WTC11 (cell line): ENCODE measurements around the gene TIGD1. TPM values are rescaled to one million over a fixed set of nuclear protein-coding genes. Genes with fewer than 3 reads are reported as not detected.

Experiments used
- ATAC-seq: fragments of 200-7000 bp; cut with Tn5 transposase; 2 replicates; pipeline ENCODE4 v1.10.0; 2021; ENCODE audit warnings: mild to moderate bottlenecking, moderate library complexity
- CTCF ChIA-PET: fragments of 300-600 bp; sonication (Branson Sonifier 250); formaldehyde crosslinking; loops from one replicate; lab custom pipeline; 2021; ENCODE audit warnings: antibody characterized with exemption; lab: Charles Lee
- POLR2A ChIA-PET: fragments of 350-600 bp; sonication (Branson Sonifier 250); formaldehyde crosslinking; loops from one replicate; lab custom pipeline; 2021; ENCODE audit warnings: antibody characterized with exemption; lab: Charles Lee
- DNase-seq: peaks from one replicate; pipeline ENCODE4 v3.0.0; 2021; ENCODE audit warnings: low spot score
- H3K27ac Mint-ChIP-seq: 2 replicates; pipeline ENCODE4 v1.8.0; 2021; ENCODE audit warnings: mixed read lengths
- H3K27me3 Mint-ChIP-seq: 2 replicates; pipeline ENCODE4 v1.8.0; 2021; ENCODE audit warnings: low read depth, mild to moderate bottlenecking, moderate library complexity, mixed read lengths
- H3K36me3 Mint-ChIP-seq: 2 replicates; pipeline ENCODE4 v1.8.0; 2021; ENCODE audit warnings: mixed read lengths
- H3K4me1 Mint-ChIP-seq: 2 replicates; pipeline ENCODE4 v1.8.0; 2022; ENCODE audit warnings: mixed read lengths
- H3K4me3 Mint-ChIP-seq: 2 replicates; pipeline ENCODE4 v1.8.0; 2021; ENCODE audit warnings: mild to moderate bottlenecking, moderate library complexity, mixed read lengths
- H3K9me3 Mint-ChIP-seq: 2 replicates; pipeline ENCODE4 v1.8.0; 2021; ENCODE audit warnings: mixed read lengths
- AR ChIP-seq: fragments of 250-450 bp; sonication (Bioruptor Pico); IDR thresholded peaks from 2 replicates; pipeline ENCODE4 v1.9.0; 2021; ENCODE audit warnings: mild to moderate bottlenecking
- CBFB ChIP-seq: sonication (generic); formaldehyde crosslinking; IDR thresholded peaks from 2 replicates; pipeline ENCODE4 v1.8.1; 2022; ENCODE audit warnings: mild to moderate bottlenecking, low read depth, missing genetic modification reagents
- CTCF ChIP-seq: fragments of 200-600 bp; IDR thresholded peaks from 2 replicates; pipeline ENCODE4 v1.8.0; 2022; ENCODE audit warnings: antibody characterized with exemption
- E2F4 ChIP-seq: sonication (generic); formaldehyde crosslinking; IDR thresholded peaks from 2 replicates; pipeline ENCODE4 v1.8.1; 2022; ENCODE audit warnings: low read depth, mild to moderate bottlenecking, moderate library complexity, missing genetic modification reagents, borderline replicate concordance
- HMGXB4 ChIP-seq: sonication (generic); formaldehyde crosslinking; IDR thresholded peaks from 2 replicates; pipeline ENCODE4 v1.8.1; 2023; ENCODE audit warnings: mild to moderate bottlenecking, moderate library complexity, missing genetic modification reagents
- NFYB ChIP-seq: sonication (generic); formaldehyde crosslinking; conservative IDR thresholded peaks from 2 replicates; pipeline ENCODE4 v1.8.0; 2022; ENCODE audit warnings: low read depth, missing genetic modification reagents
- NR1H2 ChIP-seq: sonication (generic); formaldehyde crosslinking; IDR thresholded peaks from 2 replicates; pipeline ENCODE4 v1.9.0; 2021; ENCODE audit warnings: mild to moderate bottlenecking, moderate library complexity, missing genetic modification reagents
- TCF7 ChIP-seq: sonication (generic); formaldehyde crosslinking; IDR thresholded peaks from 2 replicates; pipeline ENCODE4 v1.8.0; 2022; ENCODE audit warnings: mild to moderate bottlenecking, low read depth, missing genetic modification reagents, moderate library complexity
- TEAD1 ChIP-seq: sonication (generic); formaldehyde crosslinking; IDR thresholded peaks from 2 replicates; pipeline ENCODE4 v1.8.0; 2022; ENCODE audit warnings: mild to moderate bottlenecking, missing genetic modification reagents
- TP53 ChIP-seq: sonication (generic); formaldehyde crosslinking; IDR thresholded peaks from 2 replicates; pipeline ENCODE4 v1.8.1; 2023; ENCODE audit warnings: mild to moderate bottlenecking, missing genetic modification reagents
- ZBTB21 ChIP-seq: sonication (generic); formaldehyde crosslinking; IDR thresholded peaks from 2 replicates; pipeline ENCODE4 v1.8.1; 2023; ENCODE audit warnings: mild to moderate bottlenecking, missing genetic modification reagents, borderline replicate concordance
- ZNF281 ChIP-seq: sonication (generic); formaldehyde crosslinking; IDR thresholded peaks from 2 replicates; pipeline ENCODE4 v1.8.0; 2023; ENCODE audit warnings: mild to moderate bottlenecking, missing genetic modification reagents
- ZNF317 ChIP-seq: sonication (generic); formaldehyde crosslinking; IDR thresholded peaks from 2 replicates; pipeline ENCODE4 v1.8.1; 2023; ENCODE audit warnings: low read depth, mild to moderate bottlenecking, moderate library complexity, missing genetic modification reagents, borderline replicate concordance
- ZNF396 ChIP-seq: fragments of 250-450 bp; sonication (Bioruptor Pico); IDR thresholded peaks from 2 replicates; pipeline ENCODE4 v1.8.0; 2021; ENCODE audit warnings: mild to moderate bottlenecking, moderate library complexity, borderline replicate concordance
- ZNF512 ChIP-seq: sonication (generic); formaldehyde crosslinking; IDR thresholded peaks from 2 replicates; pipeline ENCODE4 v1.8.1; 2022; ENCODE audit warnings: missing genetic modification reagents, borderline replicate concordance
- ZNF671 ChIP-seq: fragments of 250-450 bp; sonication (Bioruptor Pico); IDR thresholded peaks from 2 replicates; pipeline ENCODE4 v1.8.0; 2021; ENCODE audit warnings: mild to moderate bottlenecking
- total RNA-seq: library from RNA; stranded (reverse); gene quantifications from 3 replicates; pipeline ENCODE4 v1.2.3, GENCODE V29; 2021

Gene TIGD1
- total RNA-seq, 1 experiment from 2014 or later, result 9.0 TPM

GRCh38 chr2:232551776-232552175, 1.4 kb upstream of the TIGD1 start (continued):
- no peak for TF ChIP-seq HMGXB4 (CRISPR knock-in tag)
- TF ChIP-seq ZNF512, result no peak
- TF ChIP-seq ZNF396 (CRISPR knock-in tag), result no peak
- no peak for TF ChIP-seq E2F4 (CRISPR knock-in tag)
- no peak for TF ChIP-seq TP53 (CRISPR knock-in tag)
- TF ChIP-seq ZNF281 (CRISPR knock-in tag), result no peak
- TF ChIP-seq CTCF, result no peak
- TF ChIP-seq ZBTB21 (CRISPR knock-in tag), result no peak
- TF ChIP-seq TEAD1, result no peak
- no peak for TF ChIP-seq TCF7 (CRISPR knock-in tag)
- TF ChIP-seq NFYB (CRISPR knock-in tag), result no peak
- no peak for TF ChIP-seq ZNF317

- peaks cover 3% of the 10 kb centered on the region for H3K27me3 Mint-ChIP-seq
- peaks cover 38% of the 10 kb centered on the region for H3K36me3 Mint-ChIP-seq
- peak overlapping the region; percentile 95 for H3K27ac Mint-ChIP-seq
- ChIA-PET CTCF (interaction anchor here (0.6 to 1.5 kb wide), 4 partner anchors 13 to 688 kb away, joined by 3 to 10 read pairs (median 4); no protein-coding TSS in a partner anchor), POLR2A (interaction anchor here (1.2 to 1.4 kb wide), 3 partner anchors 11 to 29 kb away, joined by 3 to 6 read pairs (median 3); partner anchors contain the start of gene CHRNG)
- ATAC-seq (no peak), DNase-seq (no peak)
- H3K4me3 Mint-ChIP-seq, result peak overlapping the region; percentile 95
- H3K4me1 Mint-ChIP-seq, result peaks cover 13% of the 10 kb centered on the region
- H3K9me3 Mint-ChIP-seq, result peaks cover 10% of the 10 kb centered on the region
- TF ChIP-seq NR1H2 (CRISPR knock-in tag) (no peak), AR (CRISPR knock-in tag) (no peak), ZNF512 (no peak), ZNF671 (CRISPR knock-in tag) (no peak), CTCF (no peak), CBFB (no peak)
Measured at GRCh38 chr2:232551250-232551638, 887 bp upstream of the TIGD1 start.
